NCI-H2227 (cell line): ENCODE measurements around the gene DPYSL5.

Source experiments
- DNase-seq: peaks from one replicate; lab custom pipeline; 2025; ENCODE audit not compliant: unreplicated experiment; lab: John Stamatoyannopoulos, UW

Gene DPYSL5

DNA sequence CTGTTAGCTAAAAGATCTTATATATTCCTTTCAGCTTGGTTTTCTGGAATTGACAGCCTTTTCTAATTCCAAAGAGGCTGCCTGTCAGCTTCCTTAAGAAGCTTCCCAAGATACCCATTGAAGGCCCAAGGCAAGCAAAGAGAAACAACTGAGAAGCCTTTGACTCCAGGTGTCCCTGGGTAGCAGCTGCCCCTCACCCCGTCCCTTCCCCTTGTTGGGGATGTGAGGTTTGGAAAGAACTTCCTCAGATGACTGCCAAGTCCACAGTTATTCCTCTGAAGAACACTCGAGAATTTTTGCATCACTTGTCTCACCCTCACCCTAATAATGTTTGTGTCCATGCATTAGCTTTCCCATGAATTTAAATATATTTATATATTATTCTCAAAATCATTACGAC lies 135.8 kb downstream of the DPYSL5 start:
- no peak for DNase-seq

DNA sequence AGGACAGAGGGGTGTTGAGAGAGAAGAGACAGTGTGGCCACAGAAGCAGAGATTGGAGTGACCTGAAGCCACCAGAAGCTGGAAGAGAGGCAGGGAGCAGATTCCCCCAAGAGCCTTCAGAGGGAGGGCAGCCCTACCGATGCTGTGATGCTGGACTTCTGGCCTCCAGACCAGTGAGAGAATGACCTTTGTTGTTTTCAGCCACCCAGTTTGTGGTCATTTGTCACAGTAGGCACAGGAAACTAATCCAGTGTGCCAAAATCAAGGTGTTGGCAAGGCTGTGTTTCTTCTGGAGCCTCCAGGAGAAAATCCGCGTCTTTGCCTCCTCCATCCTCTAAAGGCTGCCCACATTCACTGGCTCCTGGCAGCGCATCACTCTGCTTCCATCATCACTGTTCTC lies 137.9 kb downstream of the DPYSL5 start:
- DNase-seq: no peak

DNA sequence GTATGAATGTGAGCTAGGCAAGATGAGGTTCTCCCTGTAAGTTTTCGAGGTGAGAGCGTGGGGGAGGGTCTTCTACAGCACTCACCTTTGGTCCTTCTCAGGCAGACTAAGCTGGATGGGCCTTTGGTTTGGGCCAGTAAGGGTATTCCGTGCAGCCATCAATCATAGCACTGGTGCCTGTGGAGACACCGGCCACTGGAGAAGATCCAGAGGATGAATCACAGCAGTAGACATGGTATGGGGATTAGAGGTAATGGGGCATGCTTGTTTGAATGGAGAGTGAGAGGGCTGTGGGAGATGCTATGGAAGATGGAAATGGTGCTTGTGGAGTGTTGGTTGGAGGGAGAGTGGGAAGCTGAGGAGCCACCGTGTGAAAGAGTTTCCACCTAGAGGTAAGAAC lies 138.6 kb downstream of the DPYSL5 start:
- no peak for DNase-seq

DNA sequence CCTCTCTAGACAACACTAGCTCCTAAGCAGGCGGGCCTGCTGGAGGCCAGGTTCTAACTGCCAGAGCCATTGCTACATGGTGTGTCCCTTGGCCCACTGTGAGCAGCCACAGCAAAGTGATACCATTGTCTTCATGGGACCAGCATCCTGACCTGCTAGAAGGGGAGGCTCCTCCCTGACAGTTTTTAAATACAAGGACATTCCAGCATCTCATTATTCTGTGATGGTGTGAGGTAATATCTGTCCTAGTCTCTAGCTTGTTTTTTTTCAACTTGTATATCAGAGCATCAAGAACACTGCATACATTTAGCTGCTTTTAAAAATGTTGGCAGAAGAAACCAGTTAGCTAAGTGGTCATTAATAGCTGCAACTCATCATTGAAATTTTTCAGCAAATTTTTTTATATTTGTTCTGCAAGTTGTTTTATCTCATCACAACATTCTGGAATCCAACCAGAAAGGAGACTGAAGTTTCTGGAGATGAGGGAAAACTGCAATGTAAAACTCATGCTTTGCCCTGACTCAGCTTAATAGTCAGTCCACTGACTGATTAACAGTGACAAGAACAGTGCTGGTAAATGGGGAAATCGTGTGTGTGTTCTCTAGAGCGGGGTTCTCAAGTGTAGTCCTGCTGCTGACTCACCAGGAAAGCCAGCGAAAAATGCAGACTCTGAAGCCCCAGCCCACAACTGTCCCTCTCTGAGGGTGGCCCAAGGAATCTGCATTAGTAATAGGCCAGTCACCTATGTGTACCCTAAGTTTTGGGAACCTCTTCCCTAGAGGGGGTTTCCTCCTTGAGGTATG lies 140.3 kb downstream of the DPYSL5 start:
- no peak for DNase-seq

DNA sequence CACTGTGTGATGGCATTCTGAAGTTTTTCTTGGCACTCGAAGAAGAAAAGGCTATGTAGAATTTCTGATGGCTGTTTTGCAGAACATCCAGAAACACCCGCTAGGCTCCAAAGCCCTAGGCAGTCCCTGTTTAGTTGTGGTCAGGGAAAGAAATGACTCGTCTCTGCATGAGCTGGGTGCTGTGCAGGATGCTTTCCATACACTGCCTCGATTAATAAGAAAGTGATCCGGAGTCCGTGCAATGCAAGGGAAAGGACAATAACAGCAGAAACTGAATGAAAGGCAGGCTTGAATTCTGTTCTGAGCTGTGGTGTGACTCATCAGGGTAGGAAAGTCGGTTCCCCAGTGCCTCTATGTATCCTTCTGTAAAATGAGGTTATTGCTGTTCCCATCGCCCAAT lies 141.2 kb downstream of the DPYSL5 start:
- DNase-seq: no peak

DNA sequence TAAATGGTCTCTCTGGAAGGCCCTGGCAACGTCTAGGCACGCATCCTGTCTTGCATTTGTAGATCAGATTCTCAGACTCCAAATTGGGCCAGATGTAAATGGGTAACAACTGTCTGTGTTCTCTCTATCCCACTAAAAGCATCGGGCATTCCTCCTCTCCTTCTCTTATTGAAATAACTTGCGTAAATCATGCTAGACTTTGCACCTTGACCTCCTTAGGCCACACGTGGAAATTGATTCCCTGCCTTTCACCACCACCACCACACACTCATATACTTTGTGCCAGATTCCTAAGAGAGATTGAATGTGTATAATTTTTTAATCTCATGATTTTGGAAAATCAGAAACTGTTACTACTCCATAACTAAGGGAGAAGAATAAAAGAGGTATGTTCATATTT lies 143.8 kb downstream of the DPYSL5 start:
- no peak for DNase-seq

DNA sequence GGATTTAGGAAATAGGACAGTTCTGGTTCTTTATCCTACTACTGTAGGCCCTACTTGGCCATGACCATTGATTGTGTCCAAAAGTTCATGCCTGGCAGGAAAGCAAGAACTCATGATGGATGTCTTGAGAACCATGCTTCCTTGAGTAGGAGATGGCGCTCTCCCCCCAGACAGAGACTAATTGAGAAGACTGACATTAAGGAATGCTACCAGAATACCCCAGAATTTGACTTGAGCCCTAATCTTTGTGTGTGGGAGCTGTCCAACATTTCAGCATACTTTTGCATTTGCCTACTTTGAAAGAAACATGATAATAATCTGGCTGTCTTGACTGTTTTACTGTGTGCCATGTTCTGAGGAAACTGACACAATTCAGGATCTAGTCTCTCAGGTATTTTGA lies 145.8 kb downstream of the DPYSL5 start:
- no peak for DNase-seq

DNA sequence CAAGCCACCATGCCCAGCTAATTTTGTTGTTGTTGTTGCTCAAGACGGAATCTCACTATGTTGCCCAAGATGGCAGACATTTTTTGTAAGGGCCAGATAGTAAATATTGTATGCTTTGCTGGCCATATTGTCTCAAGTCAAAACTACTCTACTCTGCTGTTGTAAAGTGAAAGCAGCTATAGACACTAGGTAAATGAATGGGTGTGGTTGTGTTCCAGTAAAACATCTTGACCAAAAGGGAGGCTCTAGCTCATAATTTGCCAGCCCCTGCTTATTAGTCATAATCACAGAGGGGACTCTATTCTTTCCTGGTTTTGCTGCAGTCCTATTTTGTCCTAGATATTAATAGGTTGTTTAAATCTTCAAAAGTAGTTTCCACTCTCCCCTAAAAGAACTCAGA lies 147.1 kb downstream of the DPYSL5 start:
- no peak for DNase-seq

DNA sequence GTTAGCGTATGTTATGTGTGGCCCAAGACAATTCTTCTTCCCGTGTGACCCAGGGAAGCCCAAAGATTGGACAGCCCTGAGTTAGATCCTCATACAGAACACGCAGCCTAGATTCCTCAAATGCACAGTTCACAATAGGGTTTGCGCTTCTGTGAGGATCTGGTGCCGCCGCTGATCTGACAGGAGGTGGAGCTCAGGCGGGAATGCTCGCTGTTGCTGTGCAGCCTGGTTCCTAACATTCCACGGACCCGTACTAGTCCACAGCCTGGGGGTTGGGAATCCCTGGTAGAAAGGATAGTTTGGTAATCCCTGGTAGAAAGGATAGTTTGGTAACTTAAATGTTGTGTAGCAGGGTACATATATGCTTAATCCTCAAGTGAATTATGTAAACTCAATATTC lies 149.5 kb downstream of the DPYSL5 start:
- no peak for DNase-seq

DNA sequence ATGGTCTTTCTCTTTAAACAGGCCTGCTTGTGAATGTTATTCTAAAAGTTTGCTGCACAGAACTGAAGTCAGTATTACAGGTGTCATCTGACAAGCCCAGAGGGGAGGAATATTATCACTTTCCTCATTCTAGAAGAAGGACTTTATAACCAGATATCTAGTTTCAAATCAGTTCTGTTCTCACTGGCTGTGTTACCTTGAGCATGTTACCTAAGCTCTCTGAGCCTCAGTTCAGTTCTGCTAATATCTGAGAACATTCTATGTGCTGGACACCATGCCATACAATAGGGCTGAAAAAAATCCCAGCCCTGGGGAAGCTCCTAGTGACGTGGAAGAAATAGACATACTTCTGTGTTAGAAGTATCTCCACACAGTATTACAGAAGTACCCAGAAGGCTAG lies 150.4 kb downstream of the DPYSL5 start:
- DNase-seq: no peak
